ENCODE data around the gene ZNF841. TPM values are rescaled to one million over a fixed set of nuclear protein-coding genes. Genes with fewer than 3 reads are reported as not detected.
"Not testable (repeated sequence)": the region's sequence is repeated elsewhere in the genome, so short reads cannot be mapped to it uniquely, and the experiment has no call there.

ZNF841 gene
- polyA plus RNA-seq, 2 donors: 8.1 to 8.5 TPM

GRCh38 chr19:52115526-52116053 lies 20.0 kb upstream of the ZNF841 start:
- WGBS, 2 donors: 96 to 98% methylated on average over 12 of the region's 12 CpGs
- Histone ChIP-seq H3K36me3 (ENCODE audit: control insufficient read depth in 2 of 2, insufficient read depth in 2 of 2, low read length in 1 of 2) (peaks cover 12 to 21% of the 10 kb centered on the region in 2 donors), H3K27ac (ENCODE audit: low read depth in 2 of 2, low read length in 1 of 2) (no peak overlapping the region)

DNA sequence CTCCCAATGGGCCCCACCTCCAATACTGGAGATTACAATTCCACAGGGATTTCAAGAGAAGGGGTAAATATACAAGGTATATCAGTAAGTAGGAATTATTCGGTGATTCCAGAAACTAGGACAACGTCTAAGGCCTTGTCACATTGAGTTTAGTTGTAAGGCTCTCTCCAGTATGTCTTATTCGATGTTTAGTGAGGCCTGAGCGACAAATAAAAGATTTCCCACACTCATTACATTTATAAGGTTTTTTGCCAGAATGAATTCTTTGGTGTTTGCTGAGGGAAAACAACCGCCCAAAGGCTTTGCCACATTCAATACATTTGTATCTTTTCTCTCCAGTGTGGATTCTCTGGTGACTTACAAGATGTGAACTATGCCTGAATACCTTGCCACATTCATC lies 19.1 kb upstream of the ZNF841 start:
- no peaks in the 10 kb centered on the region for H3K27me3 ChIP-seq (ENCODE audit: control insufficient read depth in 1 of 2, insufficient read depth in 2 of 2, low read length in 2 of 2)
- H3K9me3 ChIP-seq (ENCODE audit: control insufficient read depth in 2 of 2, insufficient read depth in 1 of 2, low read depth in 1 of 2, low read length in 1 of 2): peaks cover 3 to 32% of the 10 kb centered on the region in 2 donors
- H3K4me3 ChIP-seq (ENCODE audit: low read depth in 1 of 2, low read length in 2 of 2): no peak overlapping the region
- H3K4me1 ChIP-seq (ENCODE audit: control insufficient read depth in 2 of 2, insufficient read depth in 2 of 2, low read length in 1 of 2): no peaks in the 10 kb centered on the region
- WGBS, 2 donors: 97 to 99% methylated on average over 5 of the region's 5 CpGs
- no peak overlapping the region for H3K27ac ChIP-seq (ENCODE audit: low read depth in 2 of 2, low read length in 1 of 2)
- peaks cover 12 to 21% of the 10 kb centered on the region in 2 donors for H3K36me3 ChIP-seq (ENCODE audit: control insufficient read depth in 2 of 2, insufficient read depth in 2 of 2, low read length in 1 of 2)

More at GRCh38 chr19:52115526-52116053, 20.0 kb upstream of the ZNF841 start:
- no peak overlapping the region for H3K4me3 ChIP-seq (ENCODE audit: low read depth in 1 of 2, low read length in 2 of 2)
- no peaks in the 10 kb centered on the region for H3K27me3 ChIP-seq (ENCODE audit: control insufficient read depth in 1 of 2, insufficient read depth in 2 of 2, low read length in 2 of 2)
- H3K4me1 ChIP-seq (ENCODE audit: control insufficient read depth in 2 of 2, insufficient read depth in 2 of 2, low read length in 1 of 2): no peaks in the 10 kb centered on the region
- H3K9me3 ChIP-seq (ENCODE audit: control insufficient read depth in 2 of 2, insufficient read depth in 1 of 2, low read depth in 1 of 2, low read length in 1 of 2): peaks cover 3 to 32% of the 10 kb centered on the region in 2 donors

GRCh38 chr19:52112624-52113023 lies 17.1 kb upstream of the ZNF841 start:
- WGBS, 2 donors: 76 to 87% methylated on average over 3 of the region's 3 CpGs
- H3K9me3 ChIP-seq (ENCODE audit: control insufficient read depth in 2 of 2, insufficient read depth in 1 of 2, low read depth in 1 of 2, low read length in 1 of 2): peaks cover 3 to 22% of the 10 kb centered on the region in 2 donors
- H3K36me3 ChIP-seq (ENCODE audit: control insufficient read depth in 2 of 2, insufficient read depth in 2 of 2, low read length in 1 of 2): peaks cover 11 to 12% of the 10 kb centered on the region in 2 donors
- H3K27me3 ChIP-seq (ENCODE audit: control insufficient read depth in 1 of 2, insufficient read depth in 2 of 2, low read length in 2 of 2): no peaks in the 10 kb centered on the region
- no peak overlapping the region for H3K27ac ChIP-seq (ENCODE audit: low read depth in 2 of 2, low read length in 1 of 2)
- no peak overlapping the region for H3K4me3 ChIP-seq (ENCODE audit: low read depth in 1 of 2, low read length in 2 of 2)
- no peaks in the 10 kb centered on the region for H3K4me1 ChIP-seq (ENCODE audit: control insufficient read depth in 2 of 2, insufficient read depth in 2 of 2, low read length in 1 of 2)

GRCh38 chr19:52110780-52111179 lies 15.2 kb upstream of the ZNF841 start:
- no peak overlapping the region for H3K4me3 ChIP-seq (ENCODE audit: low read depth in 1 of 2, low read length in 2 of 2)
- no peaks in the 10 kb centered on the region for H3K4me1 ChIP-seq (ENCODE audit: control insufficient read depth in 2 of 2, insufficient read depth in 2 of 2, low read length in 1 of 2)
- 90 to 91% methylated on average over 6 of the region's 6 CpGs for WGBS, 2 donors
- peaks cover 3 to 21% of the 10 kb centered on the region in 2 donors for H3K9me3 ChIP-seq (ENCODE audit: control insufficient read depth in 2 of 2, insufficient read depth in 1 of 2, low read depth in 1 of 2, low read length in 1 of 2)
- H3K36me3 ChIP-seq (ENCODE audit: control insufficient read depth in 2 of 2, insufficient read depth in 2 of 2, low read length in 1 of 2): peaks cover 3 to 4% of the 10 kb centered on the region in 2 donors
- H3K27me3 ChIP-seq (ENCODE audit: control insufficient read depth in 1 of 2, insufficient read depth in 2 of 2, low read length in 2 of 2): no peaks in the 10 kb centered on the region
- H3K27ac ChIP-seq (ENCODE audit: low read depth in 2 of 2, low read length in 1 of 2): no peak overlapping the region

DNA sequence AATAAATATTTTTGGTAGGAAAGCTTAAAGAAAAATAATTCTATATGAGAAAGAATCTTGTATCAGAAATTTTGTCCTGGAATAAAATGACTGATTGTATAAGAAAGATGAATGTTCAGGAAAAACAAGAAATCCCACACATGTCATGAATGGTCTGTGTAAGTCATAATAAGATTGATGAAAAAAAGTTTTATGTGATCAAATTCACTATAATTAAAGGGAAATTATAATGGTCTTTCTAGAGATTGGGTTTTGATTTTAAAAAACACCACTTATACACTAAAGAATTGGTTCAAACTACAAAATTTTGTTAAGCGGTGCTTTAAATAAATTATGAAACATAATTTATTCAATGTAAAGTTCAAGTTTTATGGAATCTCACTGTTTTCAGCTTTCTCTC lies 7.2 kb upstream of the ZNF841 start:
- Histone ChIP-seq H3K27ac (ENCODE audit: low read depth in 2 of 2, low read length in 1 of 2) (no peak overlapping the region), H3K36me3 (ENCODE audit: control insufficient read depth in 2 of 2, insufficient read depth in 2 of 2, low read length in 1 of 2) (no peaks in the 10 kb centered on the region), H3K4me1 (ENCODE audit: control insufficient read depth in 2 of 2, insufficient read depth in 2 of 2, low read length in 1 of 2) (no peaks in the 10 kb centered on the region), H3K4me3 (ENCODE audit: low read depth in 1 of 2, low read length in 2 of 2) (no peak overlapping the region), H3K27me3 (ENCODE audit: control insufficient read depth in 1 of 2, insufficient read depth in 2 of 2, low read length in 2 of 2) (no peaks in the 10 kb centered on the region), H3K9me3 (ENCODE audit: control insufficient read depth in 2 of 2, insufficient read depth in 1 of 2, low read depth in 1 of 2, low read length in 1 of 2) (peaks cover 0 to 9% of the 10 kb centered on the region in 2 donors)
- 98 to 100% methylated on average over 1 of the region's 1 CpG for WGBS, 2 donors

DNA sequence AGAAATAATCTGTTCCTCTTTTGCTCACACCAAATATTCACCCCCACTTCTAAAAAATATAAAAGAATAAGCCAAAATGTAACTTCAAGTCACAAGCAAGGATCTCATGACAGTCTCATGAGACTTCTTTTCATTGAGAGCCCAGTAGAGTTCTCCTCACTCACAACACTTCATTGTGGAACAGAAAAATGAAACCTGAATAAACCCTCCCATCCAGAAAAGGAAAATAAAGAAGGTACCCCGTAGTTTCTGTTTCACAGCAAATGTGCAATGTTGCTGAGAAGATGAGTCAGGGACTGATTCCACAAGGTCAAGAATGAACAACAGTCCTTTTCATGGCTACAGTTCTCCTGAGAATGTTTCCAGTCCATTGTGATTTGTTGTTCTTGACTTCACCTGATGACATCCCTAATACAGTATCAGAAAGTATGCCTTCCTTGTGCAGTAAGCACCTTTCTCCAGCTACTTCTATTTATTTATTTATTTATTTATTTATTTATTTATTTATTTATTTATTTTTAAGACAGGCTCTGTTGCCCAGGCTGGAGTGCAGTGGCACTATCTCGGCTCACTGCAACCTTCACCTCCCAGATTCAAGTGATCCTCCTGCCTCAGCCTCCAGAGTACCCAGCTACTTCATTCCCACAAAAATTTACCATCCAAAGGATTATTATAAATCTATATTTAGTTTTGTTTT lies 6.4 kb upstream of the ZNF841 start:
- peaks cover 3 to 11% of the 10 kb centered on the region in 2 donors for H3K9me3 ChIP-seq (ENCODE audit: control insufficient read depth in 2 of 2, insufficient read depth in 1 of 2, low read depth in 1 of 2, low read length in 1 of 2)
- no peak overlapping the region for H3K4me3 ChIP-seq (ENCODE audit: low read depth in 1 of 2, low read length in 2 of 2)
- no peaks in the 10 kb centered on the region for H3K27me3 ChIP-seq (ENCODE audit: control insufficient read depth in 1 of 2, insufficient read depth in 2 of 2, low read length in 2 of 2)
- no peaks in the 10 kb centered on the region for H3K4me1 ChIP-seq (ENCODE audit: control insufficient read depth in 2 of 2, insufficient read depth in 2 of 2, low read length in 1 of 2)
- 79 to 83% methylated on average over 2 of the region's 2 CpGs for WGBS, 2 donors
- H3K27ac ChIP-seq (ENCODE audit: low read depth in 2 of 2, low read length in 1 of 2): no peak overlapping the region
- no peaks in the 10 kb centered on the region for H3K36me3 ChIP-seq (ENCODE audit: control insufficient read depth in 2 of 2, insufficient read depth in 2 of 2, low read length in 1 of 2)

DNA sequence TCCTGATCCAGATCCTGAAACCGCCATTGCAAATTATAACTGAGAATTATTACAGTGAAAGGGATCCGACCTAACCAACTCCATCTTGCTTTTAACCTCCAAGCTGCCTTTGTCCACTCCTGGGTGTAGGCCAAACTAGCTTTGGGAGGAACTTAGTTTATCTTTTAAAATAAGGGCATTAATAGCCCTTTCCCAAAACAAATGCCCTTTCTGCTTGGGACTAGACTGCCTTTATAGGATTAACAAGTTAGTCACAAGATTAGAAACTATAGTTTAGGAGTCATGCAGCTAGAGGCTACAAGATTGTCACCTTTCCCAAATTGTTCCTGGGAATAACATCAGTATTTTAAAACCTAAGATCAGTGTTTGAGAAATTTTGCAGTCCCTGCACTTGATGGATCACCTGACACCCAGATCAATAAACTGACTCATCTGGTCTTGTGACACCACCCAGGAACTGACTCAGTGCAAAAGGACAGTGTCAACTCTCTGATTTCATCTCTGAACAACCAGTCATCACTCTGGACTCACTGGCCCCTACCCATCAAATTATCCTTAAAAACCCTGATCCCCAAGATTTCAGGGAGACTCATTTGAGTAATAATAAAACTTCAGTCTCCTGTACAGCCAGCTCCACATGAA lies 4.1 kb upstream of the ZNF841 start:
- Histone ChIP-seq H3K36me3 (ENCODE audit: control insufficient read depth in 2 of 2, insufficient read depth in 2 of 2, low read length in 1 of 2) (no peaks in the 10 kb centered on the region), H3K9me3 (ENCODE audit: control insufficient read depth in 2 of 2, insufficient read depth in 1 of 2, low read depth in 1 of 2, low read length in 1 of 2) (peaks cover 3 to 11% of the 10 kb centered on the region in 2 donors)
- 90 to 94% methylated on average over 2 of the region's 2 CpGs for WGBS, 2 donors

DNA sequence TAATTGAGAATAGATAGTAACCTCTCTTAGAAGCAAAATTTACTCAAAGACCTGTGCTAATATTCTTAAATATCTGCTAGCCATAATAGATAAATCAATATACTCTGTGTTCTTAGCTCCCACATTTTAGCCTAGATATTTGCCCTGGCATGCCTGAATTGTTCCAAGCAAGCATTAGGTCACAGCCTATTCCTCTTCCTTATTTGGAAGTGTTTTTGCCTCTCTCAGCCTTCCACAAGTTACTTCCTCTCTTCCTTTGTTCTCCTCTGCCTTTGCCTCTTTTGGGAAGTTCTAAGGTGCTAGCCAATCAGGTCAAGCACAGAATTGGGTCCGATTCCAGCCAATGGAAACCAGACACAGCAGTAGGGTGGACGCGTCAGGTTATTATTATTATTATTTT lies 851 bp upstream of the ZNF841 start:
- not testable (repeated sequence) for H3K27me3 ChIP-seq (ENCODE audit: control insufficient read depth in 1 of 2, insufficient read depth in 2 of 2, low read length in 2 of 2); H3K36me3 ChIP-seq (ENCODE audit: control insufficient read depth in 2 of 2, insufficient read depth in 2 of 2, low read length in 1 of 2); H3K4me3 ChIP-seq (ENCODE audit: low read depth in 1 of 2, low read length in 2 of 2); H3K27ac ChIP-seq (ENCODE audit: low read depth in 2 of 2, low read length in 1 of 2); H3K4me1 ChIP-seq (ENCODE audit: control insufficient read depth in 2 of 2, insufficient read depth in 2 of 2, low read length in 1 of 2)
- peaks cover 3 to 18% of the 10 kb centered on the region in 2 donors for H3K9me3 ChIP-seq (ENCODE audit: control insufficient read depth in 2 of 2, insufficient read depth in 1 of 2, low read depth in 1 of 2, low read length in 1 of 2)
- 85 to 99% methylated on average over 3 of the region's 3 CpGs for WGBS, 2 donors

More for the DNA sequence above, 4.1 kb upstream of the ZNF841 start:
- Histone ChIP-seq H3K27ac (ENCODE audit: low read depth in 2 of 2, low read length in 1 of 2) (no peak overlapping the region), H3K4me1 (ENCODE audit: control insufficient read depth in 2 of 2, insufficient read depth in 2 of 2, low read length in 1 of 2) (no peaks in the 10 kb centered on the region), H3K4me3 (ENCODE audit: low read depth in 1 of 2, low read length in 2 of 2) (no peak overlapping the region), H3K27me3 (ENCODE audit: control insufficient read depth in 1 of 2, insufficient read depth in 2 of 2, low read length in 2 of 2) (no peaks in the 10 kb centered on the region)

DNA sequence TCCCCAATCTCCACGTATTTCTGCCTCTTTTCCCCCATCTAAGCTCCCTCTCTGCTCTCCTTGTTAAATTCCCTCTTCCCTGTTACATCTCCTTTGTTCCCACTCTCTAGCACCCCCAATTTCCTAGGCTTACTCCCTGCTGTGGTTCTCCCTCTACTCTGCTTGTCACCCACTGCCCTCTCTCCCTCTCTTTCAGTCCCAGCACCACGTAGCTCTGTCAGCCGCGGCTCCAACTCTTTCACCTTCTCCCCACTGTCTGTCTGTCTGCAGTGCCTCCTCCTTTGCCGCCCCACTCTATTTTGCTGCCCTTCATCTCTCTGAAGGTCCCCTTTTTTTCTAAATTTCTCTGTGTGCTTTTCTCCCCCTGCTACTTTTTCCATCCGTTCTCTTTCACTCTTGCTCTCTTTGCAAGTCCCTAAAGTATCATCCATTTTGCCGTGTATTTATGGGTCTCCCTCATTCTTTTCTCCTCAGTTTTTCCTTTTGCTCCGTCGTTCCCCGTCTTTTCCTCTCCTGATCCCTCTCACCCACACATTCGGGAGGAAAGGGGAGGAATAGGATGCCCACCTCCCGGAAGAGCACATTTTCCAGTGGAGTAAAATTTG lies 937 bp downstream of the ZNF841 start:
- Histone ChIP-seq H3K36me3 (ENCODE audit: control insufficient read depth in 2 of 2, insufficient read depth in 2 of 2, low read length in 1 of 2) (peaks cover 6 to 8% of the 10 kb centered on the region in 2 donors), H3K4me1 (ENCODE audit: control insufficient read depth in 2 of 2, insufficient read depth in 2 of 2, low read length in 1 of 2) (no peaks in the 10 kb centered on the region), H3K4me3 (ENCODE audit: low read depth in 1 of 2, low read length in 2 of 2) (peak overlapping the region; percentile 87 to 95), H3K27ac (ENCODE audit: low read depth in 2 of 2, low read length in 1 of 2) (peak overlapping the region; percentile 90 to 94), H3K27me3 (ENCODE audit: control insufficient read depth in 1 of 2, insufficient read depth in 2 of 2, low read length in 2 of 2) (no peaks in the 10 kb centered on the region), H3K9me3 (ENCODE audit: control insufficient read depth in 2 of 2, insufficient read depth in 1 of 2, low read depth in 1 of 2, low read length in 1 of 2) (peaks cover 3 to 18% of the 10 kb centered on the region in 2 donors)
- 7 to 9% methylated on average over 12 of the region's 12 CpGs for WGBS, 2 donors
